Bronchial epithelial cell (primary cell): ENCODE measurements around the gene CHID1. TPM values are rescaled to one million over a fixed set of nuclear protein-coding genes. Genes with fewer than 3 reads are reported as not detected.

ENCODE experiments used
- DNase-seq: peaks from one replicate; pipeline ENCODE4 v3.0.0-alpha.2; 2010; ENCODE audit warnings: low read depth
- FAIRE-seq: peaks from 2 replicates; lab custom pipeline; 2011; peaks lifted over from hg19 to GRCh38; lab: Jason Lieb, UNC
- H3K27me3 ChIP-seq: 2 replicates; pipeline ENCODE4 v1.5.1; 2011; ENCODE audit warnings: low read length; ENCODE audit not compliant: control insufficient read depth, insufficient read depth
- H3K36me3 ChIP-seq: 2 replicates; pipeline ENCODE4 v1.5.1; 2011; ENCODE audit warnings: low read length; ENCODE audit not compliant: control insufficient read depth, insufficient read depth
- H3K4me3 ChIP-seq: 2 replicates; pipeline ENCODE4 v1.5.1; 2011; ENCODE audit warnings: mild to moderate bottlenecking, low read depth, low read length, control low read depth
- CTCF ChIP-seq: IDR thresholded peaks from 2 replicates; pipeline ENCODE4 v1.5.1; 2011; ENCODE audit warnings: mild to moderate bottlenecking, moderate library complexity, low read length, control low read depth, inconsistent platforms; ENCODE audit not compliant: insufficient read depth, severe bottlenecking
- total RNA-seq: library from RNA; depleted of rRNA; stranded (reverse); fragments of >200 nt; gene quantifications from 2 replicates; pipeline ENCODE4 v1.2.1, GENCODE V29; 2014

The CHID1 gene
- total RNA-seq, 1 donor from 2014 or later, result 42.6 TPM

- TF ChIP-seq CTCF, result no peak
- FAIRE-seq (no peak), DNase-seq (peak; percentile 45)
- H3K27me3 ChIP-seq, result no peaks in the 10 kb centered on the region
- peaks cover 15% of the 10 kb centered on the region for H3K36me3 ChIP-seq
- H3K4me3 ChIP-seq, result peak overlapping the region; percentile 73
These were observed 91.3 kb downstream of the CHID1 start for GRCh38 chr11:819129-819931.

- no peak for TF ChIP-seq CTCF
- FAIRE-seq, result no peak
- peaks cover 12% of the 10 kb centered on the region for H3K36me3 ChIP-seq
These were observed 92.0 kb downstream of the CHID1 start, which contains the start of gene PNPLA2 for GRCh38 chr11:818396-819128. TSS of gene PNPLA2 (plus strand) at chr11:818914. CDS start at chr11:819719, 805 bp downstream.

More at GRCh38 chr11:818396-819128, 92.0 kb downstream of the CHID1 start, which contains the start of gene PNPLA2:
- no peaks in the 10 kb centered on the region for H3K27me3 ChIP-seq
- DNase-seq, result peak; percentile 76
- peak within 1 kb of the TSS; percentile 73 for H3K4me3 ChIP-seq

Other genes with a start within 250 kb of the CHID1 start
- gene DEAF1, start 215.6 kb downstream of the CHID1 start, total RNA-seq, result 23.4 and 26.9 TPM in 2 replicates
- gene TMEM80, start 215.0 kb downstream of the CHID1 start, total RNA-seq, result 9.0 and 28.8 TPM in 2 replicates
- 105 and 169 TPM in 2 replicates for gene EPS8L2, start 204.6 kb downstream of the CHID1 start, total RNA-seq
- gene TALDO1, start 163.3 kb downstream of the CHID1 start, total RNA-seq, result 251 and 253 TPM in 2 replicates
- gene GATD1, start 133.3 kb downstream of the CHID1 start, total RNA-seq, result 17.9 and 18.7 TPM in 2 replicates
- gene CEND1, start 120.7 kb downstream of the CHID1 start, total RNA-seq, result not detected in 2 replicates
- 4.4 and 5.3 TPM in 2 replicates for gene SLC25A22, start 112.5 kb downstream of the CHID1 start, total RNA-seq
- 4.4 and 5.0 TPM in 2 replicates for gene PIDD1, start 105.6 kb downstream of the CHID1 start, total RNA-seq
- gene RPLP2, start 100.8 kb downstream of the CHID1 start, total RNA-seq, result 211 and 353 TPM in 2 replicates
- 9.0 and 15.6 TPM in 2 replicates for gene PNPLA2, start 91.9 kb downstream of the CHID1 start, total RNA-seq
- 0.51 and 0.53 TPM in 2 replicates for gene CRACR2B, start 82.9 kb downstream of the CHID1 start, total RNA-seq
- 321 and 324 TPM in 2 replicates for gene CD151, start 77.9 kb downstream of the CHID1 start, total RNA-seq
- gene POLR2L, start 68.3 kb downstream of the CHID1 start, total RNA-seq, result 8.7 and 51.6 TPM in 2 replicates
- 50.8 and 71.6 TPM in 2 replicates for gene TSPAN4, start 68.0 kb downstream of the CHID1 start, total RNA-seq
- gene AP2A2, start 15.1 kb upstream of the CHID1 start, total RNA-seq, result 9.5 and 17.8 TPM in 2 replicates
- gene MUC6, start 125.9 kb upstream of the CHID1 start, total RNA-seq, result under 0.01 TPM in 1 of 2 replicates, not detected in the other
- not detected in 2 replicates for gene MUC2, start 164.1 kb upstream of the CHID1 start, total RNA-seq
- under 0.01 TPM in 1 of 2 replicates, not detected in the other for gene MUC5AC, start 247.1 kb upstream of the CHID1 start, total RNA-seq